K562 (cell line): ENCODE results near the gene LYPD3. TPM values are rescaled to one million over a fixed set of nuclear protein-coding genes. Genes with fewer than 3 reads are reported as not detected.
A peak's percentile ranks its signal among the peaks of the same experiment; 100 is the strongest.

Source experiments
- ATAC-seq: fragments of 200-7000 bp; cut with Tn5 transposase; 3 replicates; pipeline ENCODE4 v1.9.1; 2020; ENCODE audit warnings: moderate library complexity
- BruUV-seq: library from RNA; stranded (reverse); fragments of 400-500 nt; replicated peaks from 2 replicates; lab custom pipeline; 2021; lab: Mats Ljungman, UMichigan
- CTCF ChIA-PET: fragments of 300-600 bp; formaldehyde crosslinking; extraction: SDS; loops from one replicate; lab custom pipeline; 2021; ENCODE audit warnings: low intra/inter-chr PET ratio; lab: Yijun Ruan, JAX
- POLR2A ChIA-PET: fragments of 300-600, 350-650 bp; sonication (Branson Sonifier 250); formaldehyde crosslinking; extraction: SDS; loops from one replicate; lab custom pipeline; 2021; ENCODE audit warnings: antibody characterized with exemption, inconsistent platforms; lab: Yijun Ruan, JAX
- DNase-seq, 4 experiments: peaks; one replicate each; pipeline versions ENCODE4 v3.0.0 to v3.0.0-alpha.2; 2011 to 2018; ENCODE audit warnings: low spot score in 3 of 4, mixed read lengths in 3 of 4; ENCODE audit errors: extremely low read depth in 1 of 4
- FAIRE-seq: peaks from 2 replicates; lab custom pipeline; 2011; peaks lifted over from hg19 to GRCh38; lab: Jason Lieb, UNC
- H2AFZ ChIP-seq: 2 replicates; pipeline ENCODE4 v1.6.0; 2011; ENCODE audit warnings: low read depth, low read length, control low read depth, inconsistent platforms
- H3K27ac ChIP-seq: fragments of 200-600 bp; 3 replicates; pipeline ENCODE4 v1.8.0; 2011; ENCODE audit warnings: low read depth, mild to moderate bottlenecking, control low read depth, inconsistent platforms, low read length, moderate library complexity, mixed read lengths; ENCODE audit errors: extremely low read depth
- H3K27me3 ChIP-seq, 2 experiments: fragments of 300-600 bp in 1 of 2; 2 replicates in 1 of 2; 3 replicates in 1 of 2; pipeline versions ENCODE4 v1.6.0 to v1.8.0; 2011; ENCODE audit warnings: inconsistent platforms in 2 of 2, low read length in 2 of 2, mild to moderate bottlenecking in 1 of 2, mixed read lengths in 1 of 2, moderate library complexity in 1 of 2; ENCODE audit not compliant: control insufficient read depth in 2 of 2, insufficient read depth in 2 of 2
- H3K36me3 ChIP-seq: fragments of 300-600 bp; 3 replicates; pipeline ENCODE4 v1.8.0; 2011; ENCODE audit warnings: mild to moderate bottlenecking, low read length, inconsistent platforms; ENCODE audit not compliant: control insufficient read depth, insufficient read depth
- H3K4me1 ChIP-seq, 2 experiments: fragments of 200-600 bp in 1 of 2; replicated peaks in 1 of 2; 2 replicates in 1 of 2; 3 replicates in 1 of 2; pipeline versions ENCODE4 v1.5.1 to v1.8.0; 2011; ENCODE audit warnings: inconsistent platforms in 2 of 2, low read length in 2 of 2, mild to moderate bottlenecking in 1 of 2, mixed read lengths in 1 of 2, moderate library complexity in 1 of 2; ENCODE audit not compliant: control insufficient read depth in 2 of 2, insufficient read depth in 2 of 2
- H3K4me2 ChIP-seq: 2 replicates; pipeline ENCODE4 v1.6.1; 2011; ENCODE audit warnings: low read length, control low read depth, inconsistent platforms, mixed read lengths; ENCODE audit not compliant: insufficient read depth
- H3K4me3 ChIP-seq: fragments of 200-600 bp; sonication (generic), shearing (Covaris generic); 2 replicates; pipeline ENCODE4 v1.5.1; 2016; ENCODE audit warnings: control low read depth, inconsistent platforms
- H3K79me2 ChIP-seq: fragments of 200-600 bp; 3 replicates; pipeline ENCODE4 v1.8.0; 2011; ENCODE audit warnings: low read length, inconsistent platforms; ENCODE audit not compliant: control insufficient read depth, insufficient read depth
- H3K9ac ChIP-seq, 2 experiments: 2 replicates each; pipeline versions ENCODE4 v1.6.0 to v1.6.1; 2011; ENCODE audit warnings: low read depth in 2 of 2, low read length in 2 of 2, control low read depth in 1 of 2, inconsistent platforms in 1 of 2, mild to moderate bottlenecking in 1 of 2, mixed read lengths in 1 of 2; ENCODE audit not compliant: insufficient read depth in 1 of 2
- H3K9me1 ChIP-seq: one replicate; pipeline ENCODE4 v1.6.0; 2011; ENCODE audit warnings: inconsistent platforms, mild to moderate bottlenecking, low read length, moderate library complexity; ENCODE audit not compliant: control insufficient read depth, insufficient read depth
- H3K9me3 ChIP-seq: replicated peaks from 2 replicates; pipeline ENCODE4 v1.5.1; 2011; ENCODE audit warnings: low read depth, low read length, inconsistent platforms; ENCODE audit not compliant: control insufficient read depth, insufficient read depth
- H4K20me1 ChIP-seq: replicated peaks from 2 replicates; pipeline ENCODE4 v1.6.1; 2011; ENCODE audit warnings: low read length, inconsistent platforms, mixed read lengths; ENCODE audit not compliant: control insufficient read depth, insufficient read depth
- ARNT ChIP-seq, 2 experiments: fragments of 450-650 bp; IDR thresholded peaks; 2 replicates each; pipeline ENCODE4 v1.6.1; 2016; ENCODE audit warnings: mild to moderate bottlenecking in 1 of 2
- JUND ChIP-seq, 2 experiments: IDR thresholded peaks; 2 replicates in 1 of 2; 3 replicates in 1 of 2; pipeline ENCODE4 v1.6.1; 2011; ENCODE audit warnings: borderline replicate concordance in 2 of 2, low read depth in 2 of 2, low read length in 2 of 2, improper control_type of control experiment in 1 of 2, missing biosample characterization in 1 of 2, missing genetic modification characterization in 1 of 2, missing genetic modification reagents in 1 of 2
- RAD21 ChIP-seq, 2 experiments: fragments of 250-450 bp in 1 of 2; fragments of 450-650 bp in 1 of 2; sonication (Bioruptor Pico) in 1 of 2; formaldehyde crosslinking in 1 of 2; IDR thresholded peaks in 1 of 2; conservative IDR thresholded peaks in 1 of 2; 2 replicates each; pipeline versions ENCODE4 v1.4.0 to v1.8.0; 2020 to 2022; ENCODE audit warnings: mild to moderate bottlenecking in 2 of 2, moderate library complexity in 1 of 2
- ZBTB34 ChIP-seq: fragments of 250-450 bp; sonication (Bioruptor Pico); IDR thresholded peaks from 2 replicates; pipeline ENCODE4 v1.8.0; 2021; ENCODE audit warnings: mild to moderate bottlenecking, moderate library complexity
- WGBS: fragments of 100-300 bp; shearing (Covaris generic); methylation state at CpG from one replicate; pipeline ENCODE4 v1.1.6; 2016; ENCODE audit warnings: low coverage, mixed read lengths; ENCODE audit not compliant: insufficient coverage; ENCODE audit errors: missing lambda C conversion rate; 5-methylcytosine and 5-hydroxymethylcytosine counted together
- in situ Hi-C: fragments of 300-500 bp; cut with MboI; formaldehyde crosslinking; loops from 4 replicates; pipeline ENCODE4 v1.15.0; 2018; ENCODE audit warnings: inconsistent platforms, mixed read lengths
- intact Hi-C: fragments of 100-400 bp; cut with micrococcal nuclease; formaldehyde crosslinking; loops from 2 replicates; pipeline ENCODE4 v1.14.2; 2022
- polyA plus RNA-seq, 8 experiments: library from polyadenylated mRNA; depleted of rRNA in 4 of 8; stranded (reverse) in 5 of 8; unstranded in 3 of 8; fragments of >200 nt; fragmentation: Nextera tagmentation in 2 of 8; fragmentation: Illumina TruSeq in 1 of 8; extraction: Ambion mirVana in 2 of 8; extraction: Trizol in 1 of 8; gene quantifications; 2 replicates each; pipeline versions ENCODE4 v1.2.1 to v1.2.3, GENCODE V29; 2011 to 2014; ENCODE audit warnings: inconsistent platforms in 1 of 8, missing spikeins in 1 of 8
- total RNA-seq, 7 experiments: library from RNA; depleted of rRNA in 6 of 7; stranded (reverse); fragments of >200 nt in 6 of 7; fragmentation: Illumina TruSeq in 2 of 7; extraction: Trizol in 2 of 7; gene quantifications; 2 replicates each; pipeline versions ENCODE4 v1.2.1 to v1.2.3, GENCODE V29; 2011 to 2021; ENCODE audit warnings: low replicate concordance in 1 of 7
- TF ChIP-seq, protein P1 (sequence below), 2 experiments: fragments of 450-650 bp in 1 of 2; sonication (generic) in 1 of 2; formaldehyde crosslinking in 1 of 2; IDR thresholded peaks in 1 of 2; conservative IDR thresholded peaks in 1 of 2; 2 replicates each; pipeline versions ENCODE4 v1.6.1 to v1.8.1; 2016 to 2023; ENCODE audit warnings: mild to moderate bottlenecking in 2 of 2, moderate library complexity in 2 of 2, inconsistent platforms in 1 of 2, missing genetic modification reagents in 1 of 2
- TF ChIP-seq, protein P2 (sequence below), 3 experiments: IDR thresholded peaks in 2 of 3; conservative IDR thresholded peaks in 1 of 3; 2 replicates each; pipeline ENCODE4 v1.5.1; 2011 to 2012; ENCODE audit warnings: low read length in 3 of 3, mild to moderate bottlenecking in 3 of 3, control low read depth in 2 of 3, improper control_type of control experiment in 1 of 3, inconsistent platforms in 1 of 3, low read depth in 1 of 3, mixed read lengths in 1 of 3, moderate library complexity in 1 of 3; ENCODE audit not compliant: insufficient read depth in 2 of 3

LYPD3 gene
- total and polyA plus RNA-seq, 9 of the 15 experiments (the other 6 are each of a cell fraction or from before 2014, with no cell fraction given) = 0.04 to 0.33 (median 0.20) TPM; not detected in 1

GRCh38 chr19:43430142-43430710, 35.2 kb downstream of the LYPD3 start:
- Histone ChIP-seq H3K36me3 (no peaks in the 10 kb centered on the region), H3K9me3 (no peaks in the 10 kb centered on the region), H4K20me1 (no peaks in the 10 kb centered on the region), H3K27me3 (peaks cover 0 to 4% of the 10 kb centered on the region in 2 experiments; a peak in 1 of 5 replicates), H3K9me1 (no peaks in the 10 kb centered on the region), H3K4me1 (no peaks in the 10 kb centered on the region), H3K4me2 (no peak overlapping the region), H3K9ac (no peak overlapping the region), H2AFZ (no peak overlapping the region), H3K79me2 (no peaks in the 10 kb centered on the region), H3K27ac (no peak overlapping the region), H3K4me3 (no peak overlapping the region)
- intact Hi-C loops = no loop called here
- TF ChIP-seq RAD21 (CRISPR knock-in tag; conservative IDR thresholded peaks at IDR 0.05 in 1 of 2, IDR thresholded peaks at IDR 0.05 in 1 of 2) (peak in 1 of 2 experiments; percentile 28; a peak in 1 of 4 replicates), ARNT (IDR thresholded peaks at IDR 0.05) (no peak), ZBTB34 (CRISPR knock-in tag) (no peak), JUND (IDR thresholded peaks at IDR 0.05; ENCODE audit: borderline replicate concordance, low read depth, low read length) (peak; percentile 51), JUND (tag; IDR thresholded peaks at IDR 0.05; ENCODE audit: borderline replicate concordance, low read depth, low read length) (no peak)
- TF ChIP-seq, protein P1, sequence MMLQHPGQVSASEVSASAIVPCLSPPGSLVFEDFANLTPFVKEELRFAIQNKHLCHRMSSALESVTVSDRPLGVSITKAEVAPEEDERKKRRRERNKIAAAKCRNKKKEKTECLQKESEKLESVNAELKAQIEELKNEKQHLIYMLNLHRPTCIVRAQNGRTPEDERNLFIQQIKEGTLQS (IDR thresholded peaks at IDR 0.05) = 0 out of 2 replicates have a peak, but pooled peaks have one; percentile 49
- TF ChIP-seq, protein P1 (CRISPR knock-in tag; conservative IDR thresholded peaks at IDR 0.05) = no peak
- TF ChIP-seq, protein P2, sequence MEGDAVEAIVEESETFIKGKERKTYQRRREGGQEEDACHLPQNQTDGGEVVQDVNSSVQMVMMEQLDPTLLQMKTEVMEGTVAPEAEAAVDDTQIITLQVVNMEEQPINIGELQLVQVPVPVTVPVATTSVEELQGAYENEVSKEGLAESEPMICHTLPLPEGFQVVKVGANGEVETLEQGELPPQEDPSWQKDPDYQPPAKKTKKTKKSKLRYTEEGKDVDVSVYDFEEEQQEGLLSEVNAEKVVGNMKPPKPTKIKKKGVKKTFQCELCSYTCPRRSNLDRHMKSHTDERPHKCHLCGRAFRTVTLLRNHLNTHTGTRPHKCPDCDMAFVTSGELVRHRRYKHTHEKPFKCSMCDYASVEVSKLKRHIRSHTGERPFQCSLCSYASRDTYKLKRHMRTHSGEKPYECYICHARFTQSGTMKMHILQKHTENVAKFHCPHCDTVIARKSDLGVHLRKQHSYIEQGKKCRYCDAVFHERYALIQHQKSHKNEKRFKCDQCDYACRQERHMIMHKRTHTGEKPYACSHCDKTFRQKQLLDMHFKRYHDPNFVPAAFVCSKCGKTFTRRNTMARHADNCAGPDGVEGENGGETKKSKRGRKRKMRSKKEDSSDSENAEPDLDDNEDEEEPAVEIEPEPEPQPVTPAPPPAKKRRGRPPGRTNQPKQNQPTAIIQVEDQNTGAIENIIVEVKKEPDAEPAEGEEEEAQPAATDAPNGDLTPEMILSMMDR (IDR thresholded peaks at IDR 0.05 in 2 of 3, conservative IDR thresholded peaks at IDR 0.05 in 1 of 3; ENCODE audit: insufficient read depth in 2 of 3, low read depth in 1 of 3, low read length in 3 of 3) = peak; percentile 19 to 35 (median 30); a peak in 3 of 6 replicates
- DNase-seq (no peak), ATAC-seq (peak; percentile 36; the same call in 1 of the 3 replicates), FAIRE-seq (no peak)
- no TSS peak for BruUV-seq
- CTCF ChIA-PET = no interaction called here
- under 1% methylated on average over 6 of the region's 6 CpGs for WGBS
- in situ Hi-C loops = no loop called here
- POLR2A ChIA-PET = no interaction called here
